Ectodermal cell (in vitro differentiated cells): ENCODE results near the gene KAZALD1.

ENCODE experiments used
- H3K27ac ChIP-seq: 2 replicates; pipeline ENCODE4 v1.7.0; 2013; ENCODE audit warnings: mild to moderate bottlenecking, low read depth, low read length; ENCODE audit not compliant: insufficient read depth, poor library complexity, severe bottlenecking
- H3K27me3 ChIP-seq: 2 replicates; pipeline ENCODE4 v1.7.0; 2013; ENCODE audit warnings: mild to moderate bottlenecking, low read length; ENCODE audit not compliant: insufficient read depth, control insufficient read depth, poor library complexity, severe bottlenecking
- H3K36me3 ChIP-seq: one replicate; pipeline ENCODE4 v1.7.0; 2013; ENCODE audit warnings: low read length; ENCODE audit not compliant: control insufficient read depth, insufficient read depth
- H3K4me1 ChIP-seq: one replicate; pipeline ENCODE4 v1.7.0; 2013; ENCODE audit warnings: low read length; ENCODE audit not compliant: control insufficient read depth, insufficient read depth
- H3K4me3 ChIP-seq: 2 replicates; pipeline ENCODE4 v1.7.0; 2013; ENCODE audit warnings: low read depth, low read length, control low read depth; ENCODE audit not compliant: insufficient read depth
- H3K9me3 ChIP-seq: 2 replicates; pipeline ENCODE4 v1.7.0; 2013; ENCODE audit warnings: mild to moderate bottlenecking, low read length, moderate library complexity; ENCODE audit not compliant: control insufficient read depth
- WGBS, 2 experiments: methylation state at CpG; one replicate each; pipeline ENCODE4 v1.1.7; 2013; ENCODE audit warnings: missing lambda C conversion rate in 2 of 2; 5-methylcytosine and 5-hydroxymethylcytosine counted together

KAZALD1 gene

GRCh38 chr10:101111547-101111946 lies 49.8 kb downstream of the KAZALD1 start:
- 90 to 92% methylated on average over 8 of the region's 8 CpGs for WGBS, 2 experiments
- Histone ChIP-seq H3K36me3 (no peaks in the 10 kb centered on the region), H3K4me1 (peaks cover 7% of the 10 kb centered on the region), H3K27me3 (peaks cover 31% of the 10 kb centered on the region), H3K27ac (no peak overlapping the region), H3K9me3 (no peaks in the 10 kb centered on the region), H3K4me3 (no peak overlapping the region)

DNA sequence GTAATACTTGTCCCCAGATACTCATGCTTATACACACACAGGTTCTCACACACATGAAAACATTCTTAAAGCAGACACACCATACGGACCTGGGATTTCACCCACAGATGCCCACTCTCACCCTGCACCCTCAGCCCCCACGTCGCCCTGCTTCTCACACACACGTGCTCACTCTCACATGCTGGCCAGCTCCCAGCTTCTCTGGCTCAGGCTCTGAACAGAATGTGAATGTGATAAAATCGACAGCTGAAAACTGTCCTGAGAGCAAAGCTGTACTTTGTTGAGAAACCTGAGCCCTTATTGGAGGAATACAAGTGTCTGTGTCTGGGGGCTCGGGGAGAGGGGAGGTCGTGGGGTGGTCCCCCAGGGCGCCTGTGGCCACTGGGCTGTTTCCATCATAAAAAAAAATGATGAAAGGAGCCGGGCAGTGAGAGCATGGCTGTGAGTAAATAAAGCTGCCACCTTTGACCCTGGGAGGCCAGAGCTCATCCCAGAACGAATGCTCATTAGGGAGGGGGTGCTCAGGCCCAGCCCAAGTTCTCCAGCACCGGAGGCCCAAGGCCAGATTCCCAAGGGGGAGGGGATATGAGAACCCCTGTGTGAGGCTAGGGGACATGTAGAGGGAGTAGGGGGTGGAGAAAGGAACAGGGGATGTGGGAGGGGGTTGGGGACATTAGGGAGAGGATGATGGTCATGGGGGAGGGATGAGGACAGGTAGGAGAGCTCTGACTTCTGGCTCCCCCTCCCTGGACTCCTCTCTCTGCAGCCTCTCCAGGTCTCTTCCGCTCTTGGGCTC lies 51.2 kb downstream of the KAZALD1 start:
- Histone ChIP-seq H3K4me1 (peaks cover 7% of the 10 kb centered on the region), H3K36me3 (no peaks in the 10 kb centered on the region), H3K9me3 (no peaks in the 10 kb centered on the region), H3K4me3 (no peak overlapping the region), H3K27me3 (peaks cover 44% of the 10 kb centered on the region), H3K27ac (no peak overlapping the region)
- WGBS, 2 experiments: 54 to 56% methylated on average over 12 of the region's 12 CpGs

DNA sequence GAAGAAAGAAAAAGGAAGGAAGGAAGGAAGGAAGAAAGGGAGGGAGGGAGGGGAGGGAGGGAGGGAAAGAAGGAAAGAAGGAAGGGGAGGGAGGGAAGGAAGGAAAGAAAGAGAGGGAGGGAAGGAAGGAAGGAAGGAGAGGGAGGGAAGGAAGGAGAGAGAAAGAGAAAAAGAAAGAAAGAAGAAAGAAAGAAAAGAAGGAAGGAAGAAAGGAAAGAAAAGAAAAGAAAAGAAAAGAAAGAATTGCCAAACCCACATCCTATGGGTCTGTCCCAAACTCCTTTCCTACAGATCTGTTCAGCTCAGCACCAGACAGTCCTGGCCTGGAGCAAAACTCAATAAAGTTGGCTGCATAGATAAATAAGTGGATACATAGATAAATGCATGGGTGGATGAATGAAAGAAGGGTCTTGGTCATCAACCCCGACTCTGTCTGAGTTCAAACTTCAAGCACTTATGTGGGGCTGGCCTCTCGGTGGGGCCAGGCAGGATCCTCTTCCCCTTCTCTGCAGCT lies 52.2 kb downstream of the KAZALD1 start:
- H3K4me3 ChIP-seq: no peak overlapping the region
- H3K9me3 ChIP-seq: no peaks in the 10 kb centered on the region
- no peak overlapping the region for H3K27ac ChIP-seq
- no peaks in the 10 kb centered on the region for H3K36me3 ChIP-seq
- peaks cover 7% of the 10 kb centered on the region for H3K4me1 ChIP-seq
- peaks cover 53% of the 10 kb centered on the region for H3K27me3 ChIP-seq
- 78 to 90% methylated on average over 2 of the region's 2 CpGs for WGBS, 2 experiments

- Histone ChIP-seq H3K4me3 (no peak overlapping the region), H3K27ac (no peak overlapping the region), H3K27me3 (peaks cover 60% of the 10 kb centered on the region), H3K4me1 (peaks cover 7% of the 10 kb centered on the region), H3K9me3 (no peaks in the 10 kb centered on the region), H3K36me3 (no peaks in the 10 kb centered on the region)
- WGBS, 2 experiments: 89% methylated on average over 2 of the region's 2 CpGs
These were observed 52.9 kb downstream of the KAZALD1 start for GRCh38 chr10:101114646-101115045.
